Measurements from ENCODE around the gene MAFB.

Gene MAFB

DNA sequence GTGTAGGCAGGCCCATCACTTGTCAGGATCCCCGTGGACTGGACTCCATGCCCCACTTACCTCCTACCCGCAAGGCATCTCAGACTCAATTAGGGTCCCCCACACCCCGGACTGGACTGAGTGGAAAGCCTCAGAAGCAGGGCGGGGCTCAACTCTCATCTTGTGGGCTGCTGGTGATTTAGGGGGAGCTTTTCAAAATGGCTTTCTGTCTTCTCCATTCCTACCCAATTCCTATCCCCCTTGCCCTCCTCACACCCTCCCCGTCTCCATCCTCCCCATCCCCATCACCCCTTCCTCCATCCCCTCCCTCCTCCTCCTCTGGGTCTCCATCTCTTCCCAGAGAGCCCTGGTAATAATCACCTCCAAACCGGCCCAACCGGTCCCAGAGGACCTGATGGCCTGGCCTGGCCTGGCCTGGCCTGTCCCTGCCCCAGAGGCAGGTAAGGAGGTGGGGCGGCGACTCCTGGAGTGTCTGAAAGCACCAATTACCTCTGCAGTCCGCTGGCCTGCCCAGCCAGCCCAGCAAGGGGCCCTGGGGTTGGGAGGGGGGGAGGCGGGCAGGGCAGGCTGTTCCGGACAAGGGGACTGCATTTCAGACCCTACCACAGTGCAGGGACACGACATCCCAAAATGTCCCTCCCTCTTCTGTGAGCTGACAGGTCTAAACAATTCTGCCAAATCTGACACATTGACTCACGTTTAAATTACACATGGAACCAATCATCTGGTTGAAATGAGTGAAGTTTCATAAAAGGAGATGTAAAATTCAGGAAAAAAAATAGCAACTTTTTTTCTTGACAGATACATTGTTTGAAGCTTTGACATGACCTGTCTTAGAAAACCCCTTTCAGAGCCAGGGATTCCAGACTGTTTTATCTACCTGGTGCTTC, 24.8 kb downstream of the MAFB start:
- no peak for DNase-seq (ENCODE audit: extremely low spot score, insufficient read length, low read depth)
- no peak for FAIRE-seq

- DNase-seq (ENCODE audit: extremely low spot score, insufficient read length, low read depth) = no peak
- FAIRE-seq = no peak
Measured at GRCh38 chr20:40663304-40663790, 25.7 kb downstream of the MAFB start.

DNA sequence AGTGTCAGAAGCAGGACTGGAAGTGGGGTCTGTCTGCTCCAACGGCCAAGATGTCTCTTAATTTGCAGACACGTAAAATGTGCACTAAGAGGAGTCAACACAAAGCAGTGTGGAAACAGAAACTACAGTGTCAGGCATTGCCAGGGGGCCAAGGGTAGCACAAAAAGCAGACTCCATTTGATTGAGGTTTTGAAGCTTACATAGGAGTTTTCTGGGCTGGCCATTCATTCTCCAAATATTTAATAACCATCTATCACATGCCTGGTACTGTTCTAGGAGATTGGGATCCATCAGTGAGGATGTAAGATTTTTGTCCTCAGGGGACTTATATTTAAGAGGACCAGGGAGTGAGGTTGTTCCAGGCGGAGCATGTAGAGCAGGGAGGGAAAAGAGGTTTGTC, 29.5 kb downstream of the MAFB start:
- DNase-seq (ENCODE audit: extremely low spot score, insufficient read length, low read depth) (no peak), FAIRE-seq (no peak)

DNA sequence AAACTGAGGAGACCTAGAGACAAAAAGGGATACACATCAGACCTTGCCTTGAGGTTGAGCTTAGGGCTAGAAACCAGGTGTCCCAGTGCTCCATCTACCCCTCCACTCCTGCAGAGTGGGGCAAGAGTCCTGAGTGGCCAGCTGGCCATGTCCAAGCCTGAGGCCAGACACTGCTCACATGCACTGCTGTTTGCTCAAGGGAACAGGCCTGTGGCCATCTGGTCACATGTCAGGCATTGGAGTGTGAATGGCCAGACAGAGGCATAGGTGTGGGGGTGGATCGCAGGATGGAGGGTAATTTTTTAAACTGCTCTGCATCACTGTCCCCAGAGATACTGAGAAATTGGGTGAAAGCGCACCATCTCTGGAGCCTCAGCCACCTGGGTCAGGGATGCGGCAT, 30.5 kb downstream of the MAFB start:
- no peak for DNase-seq (ENCODE audit: extremely low spot score, insufficient read length, low read depth)
- FAIRE-seq = no peak

DNA sequence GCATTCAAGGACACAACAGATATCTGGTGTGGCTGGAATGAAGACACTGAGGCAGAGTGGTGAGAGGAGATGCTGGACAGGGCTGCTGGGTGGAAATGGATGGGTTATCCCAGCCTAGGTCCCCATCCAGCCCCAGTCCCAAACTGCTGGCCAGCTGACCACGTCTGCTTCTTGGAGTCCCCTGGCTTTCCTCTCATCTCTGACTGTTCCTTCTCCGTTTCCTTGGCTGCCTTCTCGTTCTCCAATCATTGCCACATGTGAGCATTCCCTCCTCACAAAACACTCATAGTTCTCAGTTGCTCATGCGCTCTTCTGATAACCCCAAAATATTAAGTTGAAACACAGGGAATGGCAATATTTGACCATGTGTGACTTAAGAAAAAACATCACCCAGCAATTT, 31.5 kb downstream of the MAFB start:
- FAIRE-seq (no peak), DNase-seq (ENCODE audit: extremely low spot score, insufficient read length, low read depth) (no peak)

GRCh38 chr20:40655451-40655850, 33.6 kb downstream of the MAFB start:
- FAIRE-seq = no peak
- DNase-seq (ENCODE audit: extremely low spot score, insufficient read length, low read depth) = no peak

GRCh38 chr20:40654876-40655275, 34.2 kb downstream of the MAFB start:
- no peak for DNase-seq (ENCODE audit: extremely low spot score, insufficient read length, low read depth)
- no peak for FAIRE-seq

GRCh38 chr20:40652441-40652987, 36.5 kb downstream of the MAFB start:
- FAIRE-seq (no peak), DNase-seq (ENCODE audit: extremely low spot score, insufficient read length, low read depth) (no peak)

- FAIRE-seq (no peak), DNase-seq (ENCODE audit: extremely low spot score, insufficient read length, low read depth) (no peak)
Measured at GRCh38 chr20:40651151-40651550, 37.9 kb downstream of the MAFB start.

DNA sequence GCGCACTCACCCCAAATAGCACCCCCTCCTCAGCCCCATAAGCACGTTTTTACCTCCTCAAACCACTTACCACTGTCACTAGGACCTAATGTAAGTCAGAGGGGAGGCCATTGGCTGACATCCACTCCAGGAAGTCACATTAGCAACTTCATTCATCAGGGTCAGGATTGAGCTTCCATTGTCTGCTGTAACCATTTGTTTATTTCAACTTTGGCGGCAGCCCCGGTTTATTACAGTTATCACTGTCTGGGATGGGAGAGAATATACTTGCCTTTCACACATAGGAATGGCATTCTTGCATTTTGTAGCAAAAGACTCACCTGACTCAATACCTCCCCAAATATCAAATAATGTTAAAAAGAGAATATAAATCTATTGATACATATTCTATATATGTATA, 38.3 kb downstream of the MAFB start:
- FAIRE-seq = no peak
- no peak for DNase-seq (ENCODE audit: extremely low spot score, insufficient read length, low read depth)

GRCh38 chr20:40648210-40649072, 40.6 kb downstream of the MAFB start:
- no peak for DNase-seq (ENCODE audit: extremely low spot score, insufficient read length, low read depth)
- FAIRE-seq = no peak

GRCh38 chr20:40646813-40647212, 42.2 kb downstream of the MAFB start:
- FAIRE-seq (no peak), DNase-seq (ENCODE audit: extremely low spot score, insufficient read length, low read depth) (no peak)

DNA sequence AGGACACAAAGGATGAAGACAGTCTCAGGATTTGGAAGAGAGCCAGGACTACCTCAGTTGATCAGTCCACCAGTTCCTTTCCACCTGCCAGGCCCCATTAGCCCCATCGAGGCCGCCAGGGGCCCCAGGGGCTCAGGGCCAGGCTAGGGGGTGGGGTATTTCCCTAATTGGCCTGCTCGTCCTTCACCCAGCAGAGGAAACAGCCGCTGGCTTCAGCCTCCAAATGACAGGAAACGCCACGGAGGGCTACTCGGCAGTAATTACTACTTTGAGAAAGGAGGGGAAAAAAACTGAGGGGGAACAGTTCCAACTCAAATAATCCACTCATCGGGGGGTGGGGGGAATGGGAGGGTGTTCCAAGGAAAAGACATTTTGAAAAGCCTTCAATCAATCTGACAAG, 42.7 kb downstream of the MAFB start:
- FAIRE-seq = no peak

DNA sequence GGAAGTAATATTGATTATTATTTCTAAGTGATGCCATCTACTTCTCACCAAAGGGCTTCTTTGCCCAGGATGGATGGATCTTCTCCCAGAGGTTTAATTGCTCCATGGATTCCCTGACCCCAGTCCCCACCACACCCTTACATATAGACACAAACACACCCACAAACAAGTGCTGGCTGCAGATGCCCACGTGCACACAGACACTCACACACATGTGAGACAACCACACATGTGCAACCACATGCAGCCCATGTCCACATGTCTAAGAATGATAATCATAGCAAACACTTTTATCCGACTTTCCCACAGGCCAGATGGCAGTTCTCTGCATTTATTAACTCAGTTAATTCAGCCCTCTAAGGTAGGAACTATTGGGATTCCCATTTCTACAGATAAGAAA, 44.2 kb downstream of the MAFB start:
- DNase-seq (ENCODE audit: extremely low spot score, insufficient read length, low read depth) (no peak), FAIRE-seq (no peak)

More for the DNA sequence above, 42.7 kb downstream of the MAFB start:
- DNase-seq (ENCODE audit: extremely low spot score, insufficient read length, low read depth) = no peak

GRCh38 chr20:40643891-40644290, 45.1 kb downstream of the MAFB start:
- no peak for DNase-seq (ENCODE audit: extremely low spot score, insufficient read length, low read depth)
- no peak for FAIRE-seq

GRCh38 chr20:40641809-40642208, 47.2 kb downstream of the MAFB start:
- FAIRE-seq = no peak
- no peak for DNase-seq (ENCODE audit: extremely low spot score, insufficient read length, low read depth)

- DNase-seq (ENCODE audit: extremely low spot score, insufficient read length, low read depth) (no peak), FAIRE-seq (no peak)
Measured at GRCh38 chr20:40641202-40641601, 47.8 kb downstream of the MAFB start.

DNA sequence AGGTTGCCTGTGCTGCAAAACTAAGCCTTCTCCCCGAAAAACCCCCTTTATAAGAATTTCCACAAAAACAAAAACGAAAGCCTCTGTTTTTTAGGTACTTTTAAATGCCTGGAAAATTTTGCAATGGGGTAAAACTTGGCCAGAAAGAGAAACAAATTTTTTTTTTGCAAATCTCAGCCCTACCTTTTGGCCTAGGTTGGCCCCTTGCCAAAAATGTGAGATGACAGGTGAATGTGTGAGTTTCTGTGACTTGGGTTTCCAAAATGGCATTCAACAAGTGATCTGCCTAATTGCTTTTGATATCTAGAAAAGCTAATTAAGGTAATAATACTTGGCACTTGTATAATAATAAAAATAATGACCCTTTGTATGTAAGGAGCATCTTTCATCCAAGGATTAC, 48.4 kb downstream of the MAFB start:
- DNase-seq (ENCODE audit: extremely low spot score, insufficient read length, low read depth) = no peak
- no peak for FAIRE-seq

- FAIRE-seq (no peak), DNase-seq (ENCODE audit: extremely low spot score, insufficient read length, low read depth) (no peak)
Measured at GRCh38 chr20:40639676-40640355, 49.2 kb downstream of the MAFB start.

GRCh38 chr20:40639132-40639531, 49.9 kb downstream of the MAFB start:
- FAIRE-seq (no peak), DNase-seq (ENCODE audit: extremely low spot score, insufficient read length, low read depth) (no peak)

Measured in GM18507 (cell line).